ENCODE measurements around the gene FBXL17. TPM values are rescaled to one million over a fixed set of nuclear protein-coding genes. Genes with fewer than 3 reads are reported as not detected.

Gene FBXL17
- total RNA-seq, 1 experiment from 2014 or later: 5.3 TPM

GRCh38 chr5:108360280-108360679 lies 21.6 kb downstream of the FBXL17 start:
- no peaks in the 10 kb centered on the region for H3K9me3 ChIP-seq (ENCODE audit: control insufficient read depth, low read depth, low read length)
- H4K8ac ChIP-seq (replicated peaks; ENCODE audit: insufficient read length, low read depth, low read length): no peak overlapping the region
- no peaks in the 10 kb centered on the region for H3K23me2 ChIP-seq (ENCODE audit: insufficient read length, low read depth, low read length, poor library complexity, severe bottlenecking)
- no peaks in the 10 kb centered on the region for H3K4me1 ChIP-seq (ENCODE audit: insufficient read depth, low read length)
- H3T11ph ChIP-seq (ENCODE audit: low read length): no peak overlapping the region
- H3K23ac ChIP-seq (ENCODE audit: insufficient read length, low read depth, low read length): no peak overlapping the region
- no peak for DNase-seq
- no peaks in the 10 kb centered on the region for H4K20me1 ChIP-seq (ENCODE audit: control insufficient read depth, insufficient read depth, insufficient read length)
- H3K4me3 Mint-ChIP-seq: no peak overlapping the region
- H4K5ac ChIP-seq (ENCODE audit: insufficient read length, low read depth, low read length): no peak overlapping the region
- H3K4me1 Mint-ChIP-seq: peaks cover 0 to 2% of the 10 kb centered on the region in 2 experiments; a peak in 1 of 4 replicates
- H3K79me2 ChIP-seq (ENCODE audit: insufficient read depth, low read length): no peaks in the 10 kb centered on the region
- WGBS (ENCODE audit: extremely low coverage, insufficient read length, low lambda C conversion rate): no CpG with 5 or more reads among the region's 4 CpGs
- no peak overlapping the region for H3K18ac ChIP-seq (ENCODE audit: insufficient read length, low read depth, low read length)
- H2AK5ac ChIP-seq (ENCODE audit: insufficient read length, low read length): no peak overlapping the region
- no peaks in the 10 kb centered on the region for H3K36me3 Mint-ChIP-seq (ENCODE audit: insufficient read depth in 1 of 3, low read depth in 3 of 3)
- no peak overlapping the region for H3K4ac ChIP-seq (ENCODE audit: low read depth, low read length)
- TF ChIP-seq CTCF (conservative IDR thresholded peaks at IDR 0.05): no peak
- H4K91ac ChIP-seq (ENCODE audit: insufficient read length, low read depth, low read length): no peak overlapping the region
- no peaks in the 10 kb centered on the region for H3K27me3 ChIP-seq (ENCODE audit: insufficient read depth, low read length)
- no peaks in the 10 kb centered on the region for H3K9me3 Mint-ChIP-seq
- H2BK120ac ChIP-seq (ENCODE audit: low read depth, low read length, poor library complexity, severe bottlenecking): no peak overlapping the region
- no peak overlapping the region for H2BK15ac ChIP-seq (ENCODE audit: low read depth, low read length)
- H3K79me1 ChIP-seq (ENCODE audit: insufficient read depth, low read depth, low read length, poor library complexity, severe bottlenecking): no peaks in the 10 kb centered on the region
- no peak overlapping the region for H2AFZ ChIP-seq (ENCODE audit: low read length)
- H3K14ac ChIP-seq (ENCODE audit: insufficient read depth, low read length): no peak overlapping the region
- H2BK20ac ChIP-seq (ENCODE audit: low read depth, low read length, poor library complexity, severe bottlenecking): no peak overlapping the region
- no peak overlapping the region for H3K56ac ChIP-seq (ENCODE audit: insufficient read length, low read depth, low read length)
- H3K27me3 Mint-ChIP-seq (ENCODE audit: low read depth): no peaks in the 10 kb centered on the region
- H3K27ac Mint-ChIP-seq: no peak overlapping the region
- no peak overlapping the region for H2BK12ac ChIP-seq (ENCODE audit: insufficient read length, low read depth, low read length)
- no peak overlapping the region for H2BK5ac ChIP-seq (ENCODE audit: insufficient read length, low read length)
- no peak overlapping the region for H3K27ac ChIP-seq (ENCODE audit: insufficient read length, low read depth, low read length)
- H3K9ac ChIP-seq (ENCODE audit: extremely low read depth, insufficient read length, low read length): no peak overlapping the region
- no peak overlapping the region for H3K4me2 ChIP-seq (ENCODE audit: insufficient read depth, insufficient read length, low read length)
